ENCODE data around the gene TIMD4.

- TF ChIP-seq GATA2 (IDR thresholded peaks at IDR 0.05; ENCODE audit: low read depth, low read length) (no peak), GATA3 (IDR thresholded peaks at IDR 0.05; ENCODE audit: low read depth, low read length) (no peak)
Measured at GRCh38 chr5:156981481-156981880, 18.5 kb upstream of the TIMD4 start.
